ENCODE results near the gene TMEM30B.
A peak's percentile ranks its signal among the peaks of the same experiment; 100 is the strongest.

TMEM30B gene

DNA sequence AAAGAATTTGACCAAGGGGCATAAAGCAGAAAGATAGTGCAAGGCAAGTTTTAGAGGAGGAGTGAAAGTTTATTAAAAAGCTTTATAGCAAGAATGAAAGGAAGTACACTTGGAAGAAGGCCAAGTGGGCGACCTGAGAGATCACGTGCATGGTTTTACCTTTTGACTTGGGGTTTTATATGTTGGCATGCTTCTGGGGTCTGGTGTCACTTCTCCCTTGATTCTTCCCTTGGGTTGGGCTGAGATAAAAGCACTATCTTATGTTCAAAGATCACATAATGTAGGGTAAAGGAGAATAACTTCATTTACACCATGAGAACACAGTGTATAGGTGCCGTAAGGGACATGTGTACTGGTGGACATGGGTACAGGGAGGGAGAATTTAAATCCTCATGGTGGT lies 17.7 kb upstream of the TMEM30B start:
- DNase-seq (ENCODE audit: low read depth): no peak

DNA sequence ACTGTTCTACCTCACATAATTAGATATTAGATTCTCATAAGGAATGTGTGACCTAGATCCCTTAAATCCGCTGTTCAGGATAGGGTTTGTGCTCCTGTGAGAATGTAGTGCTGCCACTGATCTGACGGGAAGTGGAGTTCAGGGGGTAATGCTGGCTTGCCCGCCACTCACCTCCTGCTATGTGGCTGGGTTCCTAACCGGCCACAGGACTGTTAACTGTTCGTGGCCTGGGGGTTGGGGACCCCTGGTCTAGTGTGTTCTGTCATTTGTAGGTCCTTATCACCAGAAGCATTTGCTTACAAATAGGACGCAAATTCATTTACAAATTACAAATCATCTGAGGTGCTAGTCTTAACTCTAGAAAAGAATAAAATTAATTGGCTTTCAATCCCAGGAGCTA lies 16.4 kb upstream of the TMEM30B start:
- no peak for DNase-seq (ENCODE audit: low read depth)

DNA sequence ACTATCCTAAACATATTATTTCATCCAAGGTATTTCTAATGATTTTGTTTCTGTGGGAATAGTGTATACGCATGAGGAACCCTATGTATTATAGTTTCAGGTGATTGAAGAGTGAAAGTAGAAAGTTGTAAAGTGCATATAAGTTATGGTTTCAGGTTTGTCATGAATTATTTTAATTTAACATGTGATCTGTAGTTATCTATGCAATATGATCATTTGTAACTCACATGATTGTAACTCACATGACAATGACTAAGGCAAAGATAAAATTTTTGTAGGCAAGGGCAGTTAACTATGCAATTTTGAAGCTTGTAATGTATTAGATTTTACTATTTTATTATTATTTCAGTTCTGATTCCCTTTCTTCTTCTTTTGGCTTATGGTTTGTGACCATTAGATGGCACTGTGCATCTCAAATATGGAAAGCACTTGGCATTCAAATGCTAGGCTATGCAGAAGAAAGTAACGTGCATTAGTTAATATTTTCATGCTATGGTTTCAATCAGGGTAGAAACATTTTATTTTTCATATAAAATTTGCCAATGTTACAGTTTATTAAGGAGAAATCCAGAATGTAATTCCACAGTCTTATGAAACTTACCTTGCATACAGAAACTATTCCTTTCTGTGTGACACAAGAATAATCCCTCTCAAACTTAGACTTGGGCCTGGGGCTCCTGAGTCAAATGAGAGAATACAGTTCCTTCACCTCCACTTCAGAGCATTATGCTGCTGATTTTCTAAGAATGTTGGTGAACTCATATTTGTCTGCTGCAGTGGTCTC lies 15.8 kb upstream of the TMEM30B start:
- no peak for DNase-seq (ENCODE audit: low read depth)

DNA sequence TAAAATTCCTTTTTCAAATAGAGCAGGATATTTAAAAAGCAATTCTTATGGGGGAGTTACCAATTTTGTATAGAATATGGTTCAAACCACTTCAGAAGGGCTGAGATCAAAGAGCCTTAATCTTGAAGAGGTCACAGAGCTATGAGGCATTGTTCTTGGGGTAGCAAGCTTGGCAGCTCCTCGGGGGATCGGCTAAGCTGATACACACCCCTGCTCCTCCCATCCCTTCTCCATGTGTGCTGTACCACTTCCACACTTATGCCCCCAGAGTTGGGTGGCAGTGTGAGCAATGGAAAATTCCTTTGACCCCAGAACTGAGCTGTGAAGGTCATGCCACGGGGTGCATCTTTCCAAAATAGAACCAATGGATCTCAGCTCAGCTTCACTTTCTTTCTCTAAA lies 15.0 kb upstream of the TMEM30B start:
- no peak for DNase-seq (ENCODE audit: low read depth)

DNA sequence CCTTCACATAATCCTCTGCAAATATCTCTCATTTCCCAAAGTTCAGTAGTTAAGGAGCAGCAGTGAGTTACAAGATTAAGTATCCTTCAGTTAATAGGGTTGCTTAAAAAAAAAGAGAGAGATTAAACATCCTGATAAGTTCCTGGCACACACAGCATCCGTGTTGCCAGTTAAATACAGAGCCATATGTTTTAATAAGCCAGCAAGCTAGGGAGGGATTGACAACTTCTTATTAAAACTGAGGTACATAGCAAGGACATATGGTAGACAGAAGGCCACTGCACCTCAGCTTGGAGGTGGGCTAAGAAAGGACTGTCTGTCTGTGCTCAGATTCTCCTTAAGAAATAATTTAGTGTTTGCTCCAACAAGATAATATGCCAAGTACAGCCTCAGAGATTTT lies 9.6 kb upstream of the TMEM30B start:
- no peak for DNase-seq (ENCODE audit: low read depth)

DNA sequence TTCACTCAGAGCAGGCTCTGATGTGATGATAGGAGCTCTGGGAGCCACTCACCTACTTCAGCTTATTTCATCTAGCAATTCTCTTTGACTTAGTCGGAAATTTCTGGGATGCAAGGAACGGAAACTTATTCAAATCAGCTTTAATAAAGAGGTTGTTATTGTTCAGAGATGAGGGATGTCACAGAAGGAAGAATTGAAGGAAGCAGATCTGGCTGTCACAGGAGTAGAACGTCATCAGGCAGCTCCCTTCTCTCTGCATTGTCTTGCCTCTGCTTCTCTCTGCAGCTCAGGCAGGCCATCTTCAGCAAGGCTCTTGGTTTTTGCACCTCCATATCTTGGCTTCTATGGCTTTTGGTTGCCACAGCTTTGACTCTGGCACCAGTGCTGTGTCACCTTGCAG lies 7.6 kb upstream of the TMEM30B start:
- no peak for DNase-seq (ENCODE audit: low read depth)

DNA sequence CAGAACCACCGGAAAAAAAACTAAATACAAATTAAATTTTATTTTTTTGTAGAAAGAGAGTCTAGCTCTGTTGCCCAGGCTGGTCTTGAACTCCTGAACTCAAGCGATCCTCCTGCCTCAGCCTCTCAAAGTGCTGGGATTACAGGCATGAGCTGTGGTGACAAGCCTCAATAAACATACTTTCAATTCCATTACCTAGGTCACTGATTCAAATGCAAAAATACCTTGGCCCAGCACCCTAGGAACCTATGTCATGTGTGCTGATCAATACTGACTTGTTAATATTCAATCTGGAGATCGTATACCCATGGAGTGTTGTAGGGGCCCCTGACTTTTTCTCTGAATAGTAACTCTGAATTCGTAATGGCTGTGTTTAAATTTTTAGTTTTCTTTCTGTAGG lies 7.1 kb upstream of the TMEM30B start:
- DNase-seq (ENCODE audit: low read depth): no peak

DNA sequence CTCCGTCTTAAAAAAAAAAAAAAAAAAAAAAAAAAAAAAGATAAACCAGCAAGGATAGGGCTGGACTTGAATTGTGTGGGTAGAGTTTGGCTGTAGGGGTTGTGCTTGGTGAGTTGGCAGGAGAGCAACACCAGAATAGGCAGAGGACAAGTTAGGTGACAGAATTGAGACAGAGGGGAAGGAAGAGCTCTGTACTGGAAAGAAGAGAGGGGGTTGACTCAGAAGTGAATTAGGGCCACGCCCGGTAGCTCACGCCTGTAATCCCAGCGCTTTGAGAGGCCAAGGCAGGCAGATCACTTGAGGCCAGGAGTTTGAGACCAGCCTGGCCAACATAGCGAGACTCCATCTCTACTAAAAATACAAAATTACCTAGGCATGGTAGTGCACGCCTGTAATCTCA lies 6.1 kb upstream of the TMEM30B start:
- no peak for DNase-seq (ENCODE audit: low read depth)

DNA sequence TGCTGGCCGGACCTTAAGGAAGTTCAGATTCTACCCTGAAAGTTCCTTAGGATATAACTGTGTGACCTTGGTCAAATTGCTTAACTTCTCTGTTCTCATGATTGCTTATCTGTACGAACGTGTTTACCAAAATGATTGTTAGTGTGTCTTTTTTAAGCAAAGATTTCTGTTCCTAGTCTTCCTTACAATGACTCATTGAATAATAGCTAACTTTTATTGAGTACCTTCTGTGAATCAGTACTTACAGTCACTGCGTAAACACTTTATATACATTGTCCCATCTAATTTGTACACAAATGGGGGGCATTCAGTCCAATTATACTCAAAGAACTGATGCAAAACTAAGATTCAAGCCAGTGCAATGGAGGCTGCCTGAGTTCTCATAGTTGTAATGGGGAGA lies 4.2 kb upstream of the TMEM30B start:
- DNase-seq (ENCODE audit: low read depth): no peak

DNA sequence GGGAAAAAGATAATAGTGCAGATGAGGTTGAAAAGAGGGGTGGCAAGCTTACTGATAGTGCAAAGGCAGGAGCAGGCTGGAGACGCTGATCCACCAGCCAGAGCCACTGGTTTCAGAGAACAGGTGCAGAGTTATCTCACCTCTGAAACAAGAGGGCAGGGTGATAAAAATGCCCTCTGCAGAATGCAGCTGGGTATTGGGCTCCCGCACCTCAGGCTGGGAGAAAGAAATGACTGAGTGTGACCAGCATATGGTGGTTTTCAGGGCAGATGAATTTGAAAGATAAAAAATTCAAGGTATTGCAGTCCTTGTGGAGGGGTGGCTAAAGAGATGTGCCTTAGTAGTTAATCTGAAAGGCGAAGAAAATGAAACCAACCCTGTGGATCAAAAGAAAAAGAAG lies 2.9 kb upstream of the TMEM30B start:
- DNase-seq (ENCODE audit: low read depth): no peak

DNA sequence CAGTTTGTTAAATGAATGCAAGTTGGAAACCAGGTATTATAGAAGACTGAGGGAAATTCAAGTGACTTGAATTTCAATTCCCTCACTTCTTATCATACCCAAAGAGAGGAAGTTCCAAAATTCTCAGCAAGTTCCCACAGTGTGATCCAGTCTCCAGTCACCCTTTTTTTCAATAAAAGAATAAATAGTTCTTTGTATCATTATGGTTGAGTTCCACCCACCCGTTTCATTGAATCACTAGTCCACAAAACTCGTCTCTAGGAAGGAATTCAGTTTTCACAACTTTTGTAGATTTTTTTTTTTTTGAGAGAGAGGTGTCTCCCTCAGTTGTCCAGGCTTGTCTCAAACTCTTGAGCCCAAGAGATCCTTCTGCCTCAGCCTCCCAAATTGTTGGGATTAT lies 1.6 kb upstream of the TMEM30B start:
- DNase-seq (ENCODE audit: low read depth): no peak

DNA sequence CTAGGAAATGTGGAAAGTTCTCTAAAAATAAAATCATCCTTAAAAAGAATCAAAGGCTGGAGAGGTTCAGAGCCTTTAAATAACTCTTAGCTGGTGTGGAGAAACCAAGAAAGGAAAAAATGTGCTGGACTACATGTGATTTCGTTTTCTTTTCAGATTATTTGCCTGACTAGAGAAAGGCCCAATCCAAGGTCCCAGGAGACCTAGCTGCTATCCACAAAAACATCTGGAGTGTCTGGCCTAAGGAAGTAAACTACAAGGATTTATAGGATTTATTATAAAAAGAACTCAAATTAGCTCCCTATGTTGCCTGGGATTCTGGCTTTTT lies 774 bp upstream of the TMEM30B start:
- no peak for DNase-seq (ENCODE audit: low read depth)

DNA sequence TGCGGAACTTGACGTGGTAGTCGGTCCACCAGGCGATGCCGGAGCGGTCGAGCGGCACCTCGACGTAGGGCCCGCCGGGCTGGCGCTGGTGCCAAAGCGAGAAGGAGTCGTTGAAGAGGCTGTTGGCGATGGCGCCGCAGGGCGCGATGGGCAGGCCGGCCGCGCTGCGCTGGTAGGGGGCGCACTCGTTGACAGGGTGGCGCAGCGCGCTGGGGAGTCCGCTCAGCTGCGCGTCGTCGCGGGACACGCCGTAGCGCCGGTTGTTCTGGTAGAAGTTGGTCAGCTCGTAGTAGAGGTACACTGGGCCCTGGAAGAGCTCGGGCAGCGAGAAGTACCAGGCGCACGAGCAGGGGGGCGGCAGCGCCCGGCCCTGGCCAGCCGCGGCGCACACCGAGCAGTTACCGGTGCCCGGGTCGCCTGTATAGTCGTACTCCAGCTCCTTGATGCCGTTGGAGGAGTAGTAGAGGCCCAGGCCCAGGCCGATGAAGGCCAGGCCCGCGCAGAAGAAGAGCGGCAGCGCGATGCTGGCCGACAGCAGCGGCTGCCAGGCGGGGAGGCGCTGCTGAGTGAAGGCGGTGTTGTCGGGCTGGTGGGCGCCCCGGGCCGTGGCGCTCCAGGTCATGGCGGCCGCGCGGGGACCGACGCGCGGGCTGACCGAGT lies 482 bp downstream of the TMEM30B start:
- DNase-seq (ENCODE audit: low read depth): peak; percentile 52

DNA sequence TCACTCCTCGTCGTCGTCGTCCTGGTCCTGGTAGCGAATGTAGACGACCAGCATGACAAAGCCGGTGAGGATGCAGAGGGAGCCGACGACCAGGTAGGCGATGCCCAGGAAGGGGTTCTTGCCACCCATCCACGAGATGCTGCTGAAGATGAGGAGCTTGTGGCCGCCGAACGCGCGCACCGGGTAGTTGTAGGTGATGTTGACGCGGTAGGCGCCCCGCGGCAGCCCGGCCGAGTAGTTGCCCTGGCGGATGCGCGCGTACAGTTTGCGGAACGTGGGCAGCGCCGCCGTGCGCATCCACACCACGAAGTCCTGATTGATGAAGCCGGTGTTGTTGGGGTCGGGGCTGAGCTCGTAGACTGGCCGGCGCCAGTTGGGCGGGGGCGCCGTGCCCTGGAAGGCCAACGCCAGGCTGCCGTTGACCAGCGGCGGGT lies 1.0 kb downstream of the TMEM30B start:
- DNase-seq (ENCODE audit: low read depth): no peak

DNA sequence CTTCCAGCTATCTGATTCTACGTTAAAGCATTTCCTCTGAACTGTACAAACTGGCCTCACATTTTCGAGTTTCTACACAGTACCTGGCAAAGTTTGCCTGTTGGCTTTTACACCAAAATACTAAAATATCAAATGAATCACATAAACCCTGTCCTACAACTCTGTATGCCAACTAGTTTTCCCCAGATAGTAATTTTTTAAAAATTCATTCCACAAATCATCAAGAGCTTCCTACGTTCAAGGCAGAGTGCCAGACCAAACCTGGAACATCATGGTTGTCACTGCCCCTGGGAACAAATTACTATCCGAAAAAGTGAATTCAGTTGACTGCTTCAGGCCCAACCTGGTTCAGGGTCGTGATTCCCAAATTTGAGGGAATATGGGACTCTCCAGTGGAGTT lies 2.1 kb downstream of the TMEM30B start:
- no peak for DNase-seq (ENCODE audit: low read depth)

DNA sequence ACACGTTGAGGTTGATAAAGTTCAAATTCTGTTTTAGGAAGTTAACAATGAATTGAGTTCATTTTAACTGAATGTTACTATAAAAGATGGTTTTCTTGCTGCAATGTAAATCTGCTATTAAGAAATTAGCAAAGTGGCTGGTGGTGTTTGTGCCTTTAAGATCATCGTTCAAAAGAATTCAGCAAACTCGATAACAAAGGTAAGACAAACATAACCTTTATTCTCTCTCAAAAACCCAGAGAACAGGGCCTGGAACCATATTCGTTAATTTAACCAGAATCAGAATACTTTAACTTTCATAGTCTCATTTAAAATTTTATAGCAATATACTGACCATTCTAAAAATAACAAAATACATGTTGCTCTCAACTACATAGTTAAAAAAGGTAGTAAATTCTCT lies 3.4 kb downstream of the TMEM30B start:
- no peak for DNase-seq (ENCODE audit: low read depth)

DNA sequence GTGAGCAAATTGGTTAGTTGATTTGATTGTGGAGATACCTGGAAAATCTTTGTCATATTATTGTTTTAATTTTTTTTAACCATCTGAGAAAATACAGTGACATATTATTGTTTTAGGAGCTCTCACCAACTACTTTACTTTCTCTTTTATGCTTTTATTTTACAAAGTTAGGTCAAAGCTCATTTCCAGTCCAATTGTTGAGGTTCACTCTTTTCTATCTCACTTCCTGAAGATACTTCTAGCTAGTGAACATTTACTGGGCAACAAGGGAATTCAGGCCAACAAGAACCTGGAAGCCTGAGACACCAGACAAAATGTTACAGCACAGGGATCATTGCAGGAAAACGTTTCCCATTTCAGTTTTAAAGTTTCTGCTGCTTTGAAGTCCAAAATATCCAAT lies 3.9 kb downstream of the TMEM30B start:
- DNase-seq (ENCODE audit: low read depth): no peak

DNA sequence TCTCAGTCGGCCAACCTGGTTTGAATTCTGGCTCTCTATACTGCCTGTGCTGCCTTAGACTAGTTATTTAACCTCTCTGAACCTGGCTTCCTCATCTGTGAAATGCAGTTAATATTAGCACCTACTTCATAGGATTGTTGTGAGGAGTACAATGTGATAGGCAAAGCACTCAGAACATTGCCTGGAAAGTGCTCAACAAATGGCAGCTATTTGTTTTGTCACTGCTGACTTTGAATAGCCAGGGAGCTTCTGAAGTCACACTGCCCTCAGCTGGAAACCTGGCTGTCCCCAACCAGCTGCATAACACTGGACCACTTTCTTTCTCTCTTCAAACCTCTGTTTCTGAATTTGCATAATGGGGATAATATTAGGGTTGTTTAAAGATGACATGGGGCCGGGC lies 9.6 kb downstream of the TMEM30B start:
- no peak for DNase-seq (ENCODE audit: low read depth)

DNA sequence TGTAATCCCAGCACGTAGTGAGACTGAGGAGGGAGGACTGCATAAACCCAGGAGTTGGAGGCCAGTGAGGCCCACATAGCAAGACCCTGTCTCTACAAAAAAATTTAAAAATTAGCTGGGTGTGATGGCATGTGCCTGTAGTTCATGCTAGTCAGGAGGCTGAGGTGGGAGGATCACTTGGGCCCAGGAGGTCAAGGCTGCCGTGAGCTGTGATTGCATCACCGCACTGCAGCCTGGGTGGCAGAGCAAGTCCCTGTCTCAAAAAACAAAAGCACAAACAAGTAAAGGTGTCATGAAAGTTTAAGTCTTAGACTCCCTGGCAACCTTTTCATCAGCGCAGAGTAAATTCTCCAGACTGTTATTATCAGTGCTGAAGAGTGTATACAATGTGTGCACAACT lies 10.4 kb downstream of the TMEM30B start:
- no peak for DNase-seq (ENCODE audit: low read depth)

DNA sequence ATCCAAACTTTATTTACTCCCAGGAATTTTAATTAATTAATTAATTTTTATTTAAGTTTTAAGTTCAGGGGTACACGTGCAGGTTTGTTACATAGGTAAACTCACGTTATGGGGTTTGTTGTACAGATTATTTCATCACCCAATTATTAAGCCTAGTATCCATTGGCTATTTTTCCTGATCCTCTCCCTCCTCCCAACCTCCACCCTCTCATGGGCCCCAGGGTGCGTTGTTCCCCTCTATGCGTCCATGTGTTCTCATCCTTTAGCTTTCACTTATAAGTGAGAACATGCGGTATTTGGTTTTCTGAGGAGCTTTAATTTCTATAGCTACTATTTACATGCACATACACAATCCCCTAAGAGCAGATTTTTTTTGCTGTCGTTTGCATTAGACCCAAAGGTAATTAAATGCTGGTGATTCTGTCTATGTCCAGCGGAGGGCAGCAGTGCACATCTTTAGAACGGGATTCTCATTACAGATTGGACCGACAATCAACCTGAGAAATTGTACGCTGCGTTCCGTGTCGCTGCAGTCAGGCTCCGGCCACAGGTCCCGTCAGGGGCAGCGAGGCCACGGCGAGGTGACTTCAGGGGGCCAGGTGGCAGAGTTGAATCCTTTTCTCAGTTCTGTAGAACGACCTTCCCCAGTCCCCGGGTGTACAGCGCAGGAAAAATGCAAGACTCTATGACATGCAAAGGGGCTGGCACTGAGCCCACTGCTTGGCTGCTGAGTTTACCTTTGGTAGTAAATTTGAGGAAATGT lies 11.6 kb downstream of the TMEM30B start:
- DNase-seq (ENCODE audit: low read depth): peak; percentile 33

DNA sequence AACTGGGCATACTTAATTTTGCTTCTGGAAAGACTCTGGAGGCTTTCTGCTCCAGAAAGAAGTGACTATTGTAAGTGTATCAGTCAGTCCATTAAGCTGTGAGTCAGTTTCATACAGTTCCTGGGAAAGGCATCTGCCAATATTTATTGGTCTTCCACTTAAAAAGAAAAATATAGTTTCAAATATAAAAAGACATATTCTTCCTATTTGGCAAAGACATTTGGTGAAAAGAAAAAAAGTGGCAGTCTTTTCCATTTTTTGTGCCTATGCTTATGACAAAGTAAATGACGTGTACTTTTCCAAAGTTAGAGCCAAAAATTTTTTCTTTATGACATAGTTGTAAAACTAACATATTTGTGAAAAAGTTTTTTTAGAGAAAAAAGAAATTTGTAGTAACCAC lies 12.3 kb downstream of the TMEM30B start:
- no peak for DNase-seq (ENCODE audit: low read depth)

DNA sequence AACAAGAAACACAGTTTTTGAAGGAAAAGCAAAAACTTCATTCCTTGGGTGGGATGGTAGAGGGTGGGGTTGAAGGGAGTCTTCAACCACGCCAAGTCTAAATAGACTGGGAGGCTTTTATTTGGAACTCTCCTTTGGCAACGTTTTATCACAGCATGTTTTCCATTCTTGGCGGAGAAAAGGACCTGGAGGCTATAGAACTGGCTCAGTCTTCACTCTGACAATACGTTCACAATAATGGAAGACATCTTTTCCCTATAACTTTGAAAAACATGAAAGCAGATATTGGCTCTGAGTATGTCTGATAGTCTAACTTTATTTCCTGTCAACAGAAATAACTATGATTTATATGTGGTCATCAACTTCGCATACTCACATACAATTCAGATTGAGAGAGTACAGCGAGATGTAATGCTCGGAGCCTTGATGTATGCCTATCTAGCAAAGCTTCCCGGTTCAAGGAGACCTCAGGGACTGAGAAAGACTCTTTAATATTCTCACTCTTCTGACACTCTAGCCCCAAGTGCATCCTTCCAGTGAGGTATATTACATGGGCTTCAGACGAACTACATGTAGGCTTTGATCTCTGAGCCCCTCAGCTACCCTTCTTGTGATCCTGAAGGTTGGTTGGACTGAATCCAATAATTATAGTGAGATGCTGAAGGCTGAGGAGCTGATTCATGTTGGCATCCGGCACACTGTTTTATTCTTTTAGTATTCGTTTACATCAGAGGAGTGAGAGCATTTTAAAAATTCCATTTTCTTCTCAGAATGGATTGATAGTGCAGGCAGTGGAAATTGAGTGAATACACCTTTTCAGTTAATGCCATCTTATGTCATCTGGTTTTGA lies 14.0 kb downstream of the TMEM30B start:
- no peak for DNase-seq (ENCODE audit: low read depth)

Measured in T-helper 22 cell (primary cell).